ACC112 (cell line): ENCODE measurements around the gene EFCAB11.

Experiments used
- H2AFZ ChIP-seq: fragments of 200-600 bp; sonication (generic); one replicate; pipeline ENCODE4 v1.6.0; 2017; ENCODE audit warnings: antibody characterized with exemption, low read length; ENCODE audit not compliant: unreplicated experiment
- H3K27ac ChIP-seq: fragments of 200-600 bp; sonication (generic); 2 replicates; pipeline ENCODE4 v1.5.1; 2014; ENCODE audit warnings: low read depth, mild to moderate bottlenecking, antibody characterized with exemption, low read length, moderate library complexity
- H3K27me3 ChIP-seq: fragments of 200-600 bp; sonication (generic); 2 replicates; pipeline ENCODE4 v1.6.1; 2014; ENCODE audit warnings: mild to moderate bottlenecking, antibody characterized with exemption, low read length, moderate library complexity, mixed read lengths; ENCODE audit not compliant: insufficient read depth
- H3K36me3 ChIP-seq: fragments of 200-600 bp; sonication (generic); 2 replicates; pipeline ENCODE4 v1.6.1; 2016; ENCODE audit warnings: mild to moderate bottlenecking, antibody characterized with exemption, low read length, moderate library complexity, mixed read lengths; ENCODE audit not compliant: insufficient read depth
- H3K4me1 ChIP-seq: fragments of 200-600 bp; sonication (generic); one replicate; pipeline ENCODE4 v1.6.1; 2016; ENCODE audit warnings: low read length, mixed read lengths; ENCODE audit not compliant: insufficient read depth, unreplicated experiment, control insufficient read depth
- H3K4me3 ChIP-seq: fragments of 200-600 bp; sonication (generic); 2 replicates; pipeline ENCODE4 v1.5.1; 2014; ENCODE audit warnings: mild to moderate bottlenecking, low read depth, low read length
- H3K79me2 ChIP-seq: fragments of 200-600 bp; sonication (generic); one replicate; pipeline ENCODE4 v1.6.0; 2016; ENCODE audit warnings: low read length; ENCODE audit not compliant: control insufficient read depth, unreplicated experiment, insufficient read depth

The EFCAB11 gene

GRCh38 chr14:89957376-89957775 is 2.8 kb upstream of the EFCAB11 start:
- H3K4me1 ChIP-seq, result peaks cover 20% of the 10 kb centered on the region
- H2AFZ ChIP-seq, result no peak overlapping the region
- peak overlapping the region; percentile 81 for H3K4me3 ChIP-seq
- H3K27me3 ChIP-seq, result no peaks in the 10 kb centered on the region
- peaks cover 19% of the 10 kb centered on the region; the same call in 1 of the 2 replicates for H3K36me3 ChIP-seq
- peaks cover 51% of the 10 kb centered on the region for H3K79me2 ChIP-seq
- H3K27ac ChIP-seq, result peak overlapping the region; percentile 89; the same call in 1 of the 2 replicates

GRCh38 chr14:89956661-89957009 is 2.1 kb upstream of the EFCAB11 start:
- H3K79me2 ChIP-seq, result peaks cover 51% of the 10 kb centered on the region
- peaks cover 20% of the 10 kb centered on the region for H3K4me1 ChIP-seq
- peak overlapping the region; percentile 81 for H3K4me3 ChIP-seq
- peaks cover 19% of the 10 kb centered on the region; the same call in 1 of the 2 replicates for H3K36me3 ChIP-seq
- H3K27ac ChIP-seq, result peak overlapping the region; percentile 89
- no peaks in the 10 kb centered on the region for H3K27me3 ChIP-seq
- H2AFZ ChIP-seq, result peak overlapping the region; percentile 94

DNA sequence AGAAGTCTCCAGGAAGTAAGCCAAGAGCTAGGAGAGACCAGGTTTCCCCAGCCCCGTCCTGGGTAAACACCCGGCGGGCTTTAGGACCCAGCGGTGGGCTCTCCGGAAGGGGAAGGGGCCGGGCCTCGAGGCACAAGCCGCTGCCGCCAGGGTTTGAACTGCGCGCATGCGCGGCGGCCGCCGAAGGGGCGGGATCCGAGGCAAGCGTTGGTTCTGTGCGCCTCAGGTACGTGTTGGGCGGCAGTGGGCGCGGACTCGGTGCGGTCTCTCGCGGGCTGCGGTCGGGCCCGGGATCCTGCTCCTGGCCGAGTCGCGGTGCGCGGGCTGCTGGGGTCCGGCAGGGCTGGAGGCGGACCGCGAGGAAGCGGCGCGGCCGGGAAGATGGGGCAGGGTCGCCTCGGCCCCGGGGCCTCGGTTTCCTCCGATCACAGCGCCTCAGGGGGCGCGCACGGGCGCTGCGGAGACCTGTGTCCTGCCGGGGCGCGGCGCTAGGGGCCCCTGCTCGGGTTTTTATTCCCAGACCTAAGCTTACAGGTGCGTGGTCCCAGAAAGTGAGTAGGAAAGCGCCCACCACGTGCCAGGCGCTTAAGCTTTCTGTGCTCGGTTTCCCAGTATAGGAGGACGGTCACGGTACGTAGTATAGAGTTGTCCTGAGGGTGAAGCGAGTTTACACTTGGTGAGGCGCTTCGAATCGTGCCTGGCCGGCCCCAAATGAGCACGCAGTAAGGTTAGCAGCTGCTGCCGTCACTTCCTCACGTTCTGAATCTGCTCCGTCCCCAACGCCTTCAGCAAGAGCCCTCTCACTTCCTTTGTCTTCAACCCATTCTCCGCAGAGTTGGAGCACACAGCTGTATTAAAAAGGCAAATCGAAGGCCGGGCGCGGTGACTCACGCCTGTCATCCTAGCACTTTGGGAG is 1.5 kb upstream of the EFCAB11 start, which contains the start of gene TDP1:
Gene TDP1, plus strand, starts transcription at position 183 of the 916 bp plus-strand sequence. CDS start 7,188 bp downstream, outside the sequence.
- peak within 1 kb of the TSS; percentile 89 for H3K27ac ChIP-seq
- H3K79me2 ChIP-seq, result peaks cover 47% of the 10 kb centered on the region

DNA sequence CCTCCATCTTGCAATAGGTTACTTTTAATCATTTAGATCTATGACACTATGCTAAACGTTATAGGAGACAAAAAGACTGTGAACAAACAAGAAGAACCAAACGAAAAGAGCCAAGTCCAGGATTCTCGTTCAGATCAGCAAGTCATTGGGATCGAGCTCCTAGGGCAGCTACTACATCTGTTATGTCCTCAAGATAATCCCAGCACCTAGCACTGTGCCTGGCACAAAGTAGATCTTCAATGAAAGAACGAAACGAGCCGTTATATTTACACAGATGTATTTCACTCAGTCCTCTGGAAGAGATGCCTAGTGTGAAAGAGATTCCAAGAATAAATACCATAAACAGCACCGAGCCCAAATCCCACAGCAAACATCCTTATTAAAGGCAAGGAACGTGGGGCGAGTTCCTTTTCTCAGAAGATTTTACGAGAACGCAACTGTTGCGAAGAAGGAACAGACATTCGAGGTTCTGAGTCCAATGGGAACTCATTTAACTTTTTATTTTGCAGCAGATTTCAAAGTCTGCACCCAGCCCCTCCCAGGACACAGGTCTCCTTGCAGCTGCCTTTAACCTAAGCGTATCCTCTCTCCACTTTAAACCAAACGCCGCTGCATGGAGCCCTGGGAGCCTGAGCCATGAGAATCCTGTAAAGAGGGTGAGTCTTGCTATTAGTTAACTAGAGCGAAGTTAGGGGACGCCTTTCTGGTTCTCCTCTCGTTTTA is 653 bp upstream of the EFCAB11 start:
- Histone ChIP-seq H3K36me3 (peaks cover 20% of the 10 kb centered on the region; the same call in 1 of the 2 replicates), H2AFZ (peak overlapping the region; percentile 84), H3K4me3 (peak overlapping the region; percentile 81), H3K27me3 (no peaks in the 10 kb centered on the region), H3K27ac (peak overlapping the region; percentile 44), H3K79me2 (peaks cover 39% of the 10 kb centered on the region), H3K4me1 (peaks cover 20% of the 10 kb centered on the region)

More for the DNA sequence above, 1.5 kb upstream of the EFCAB11 start, which contains the start of gene TDP1:
- Histone ChIP-seq H3K36me3 (peaks cover 19% of the 10 kb centered on the region; the same call in 1 of the 2 replicates), H3K27me3 (no peaks in the 10 kb centered on the region), H2AFZ (peak within 1 kb of the TSS; percentile 94), H3K4me1 (peaks cover 20% of the 10 kb centered on the region), H3K4me3 (peak within 1 kb of the TSS; percentile 81)

GRCh38 chr14:89953602-89954001 is 928 bp downstream of the EFCAB11 start:
- H3K4me1 ChIP-seq, result peaks cover 20% of the 10 kb centered on the region
- H2AFZ ChIP-seq, result peak overlapping the region; percentile 18
- peaks cover 23% of the 10 kb centered on the region for H3K79me2 ChIP-seq
- H3K4me3 ChIP-seq, result peak overlapping the region; percentile 81
- peak overlapping the region; percentile 85 for H3K27ac ChIP-seq
- H3K27me3 ChIP-seq, result no peaks in the 10 kb centered on the region
- H3K36me3 ChIP-seq, result peaks cover 19% of the 10 kb centered on the region

DNA sequence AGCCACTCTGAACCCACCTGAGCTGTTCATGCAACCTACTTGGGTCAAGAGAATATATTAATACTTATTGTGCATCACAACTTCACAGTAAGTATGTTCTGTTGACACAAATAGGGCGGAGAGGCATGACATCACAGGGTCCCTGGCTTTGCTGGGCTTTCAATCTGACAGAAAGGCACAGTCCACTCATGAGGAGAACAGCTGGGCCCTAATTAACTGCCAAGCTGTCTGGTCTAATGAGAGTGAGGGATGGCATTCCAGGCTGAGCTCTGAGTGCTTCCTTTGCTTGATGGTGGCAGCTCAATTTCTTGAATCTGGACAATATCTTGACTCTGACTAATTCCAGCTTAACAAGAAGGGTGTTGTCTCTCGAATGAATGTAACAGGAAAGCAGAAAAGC is 2.0 kb downstream of the EFCAB11 start:
- Histone ChIP-seq H3K27me3 (no peaks in the 10 kb centered on the region), H3K4me1 (peaks cover 18% of the 10 kb centered on the region), H2AFZ (no peak overlapping the region), H3K79me2 (peaks cover 13% of the 10 kb centered on the region), H3K4me3 (no peak overlapping the region), H3K27ac (no peak overlapping the region), H3K36me3 (peaks cover 10% of the 10 kb centered on the region; the same call in 1 of the 2 replicates)

- Histone ChIP-seq H3K4me3 (no peak overlapping the region), H3K27me3 (no peaks in the 10 kb centered on the region), H3K36me3 (peaks cover 10% of the 10 kb centered on the region; the same call in 1 of the 2 replicates), H3K27ac (no peak overlapping the region), H3K4me1 (no peaks in the 10 kb centered on the region), H2AFZ (no peak overlapping the region), H3K79me2 (no peaks in the 10 kb centered on the region)
Measured at GRCh38 chr14:89947344-89947743, 7.2 kb downstream of the EFCAB11 start.

GRCh38 chr14:89941830-89942377 is 12.6 kb downstream of the EFCAB11 start:
- Histone ChIP-seq H3K36me3 (no peaks in the 10 kb centered on the region), H3K4me1 (no peaks in the 10 kb centered on the region), H3K27ac (no peak overlapping the region), H3K79me2 (no peaks in the 10 kb centered on the region), H3K27me3 (no peaks in the 10 kb centered on the region), H3K4me3 (no peak overlapping the region), H2AFZ (no peak overlapping the region)

DNA sequence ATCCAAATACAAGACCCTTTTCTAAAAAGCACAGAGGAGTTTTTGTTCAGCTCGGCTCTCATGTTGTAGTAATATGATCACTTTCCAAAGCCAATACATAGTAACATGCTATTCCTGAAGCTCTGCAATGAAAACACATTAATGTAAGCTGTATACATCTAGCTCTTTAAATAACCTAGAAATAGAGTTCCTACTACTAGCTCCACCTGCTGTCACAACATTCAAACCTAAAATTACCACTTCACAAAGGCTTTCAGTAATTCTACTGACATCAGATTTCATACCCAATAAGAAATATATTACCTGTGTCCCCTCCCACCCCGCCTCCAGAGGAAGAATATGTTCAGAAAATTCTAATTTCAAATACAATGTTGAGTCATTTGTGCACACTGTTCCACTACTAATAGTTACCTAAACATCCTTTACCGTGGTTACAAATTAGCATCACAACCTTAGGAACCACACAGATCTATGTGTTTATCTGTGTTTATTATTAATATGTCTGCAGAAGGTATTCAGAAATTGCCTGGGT is 17.8 kb downstream of the EFCAB11 start:
- H2AFZ ChIP-seq, result no peak overlapping the region
- no peaks in the 10 kb centered on the region for H3K79me2 ChIP-seq
- no peaks in the 10 kb centered on the region for H3K27me3 ChIP-seq
- H3K27ac ChIP-seq, result no peak overlapping the region
- H3K36me3 ChIP-seq, result 0 out of 2 replicates have a peak, but pooled peaks cover 4% of the 10 kb centered on the region
- H3K4me3 ChIP-seq, result no peak overlapping the region
- H3K4me1 ChIP-seq, result no peaks in the 10 kb centered on the region

- Histone ChIP-seq H3K4me1 (no peaks in the 10 kb centered on the region), H2AFZ (no peak overlapping the region), H3K36me3 (0 out of 2 replicates have a peak, but pooled peaks cover 5% of the 10 kb centered on the region), H3K79me2 (no peaks in the 10 kb centered on the region), H3K27ac (no peak overlapping the region), H3K27me3 (no peaks in the 10 kb centered on the region), H3K4me3 (no peak overlapping the region)
Measured at GRCh38 chr14:89933002-89933401, 21.5 kb downstream of the EFCAB11 start.
